Amniotic stem cell (primary cell): ENCODE measurements around the gene CACNG8.
A peak's percentile ranks its signal among the peaks of the same experiment; 100 is the strongest.

Experiments
- DNase-seq: peaks from one replicate; lab custom pipeline; 2025; lab: John Stamatoyannopoulos, UW

Gene CACNG8

GRCh38 chr19:53992815-53993214 is 30.1 kb downstream of the CACNG8 start:
- no peak for DNase-seq

- no peak for DNase-seq
Observed at GRCh38 chr19:53993448-53993847, 30.7 kb downstream of the CACNG8 start.

GRCh38 chr19:53994811-53995210 is 32.1 kb downstream of the CACNG8 start:
- no peak for DNase-seq

DNA sequence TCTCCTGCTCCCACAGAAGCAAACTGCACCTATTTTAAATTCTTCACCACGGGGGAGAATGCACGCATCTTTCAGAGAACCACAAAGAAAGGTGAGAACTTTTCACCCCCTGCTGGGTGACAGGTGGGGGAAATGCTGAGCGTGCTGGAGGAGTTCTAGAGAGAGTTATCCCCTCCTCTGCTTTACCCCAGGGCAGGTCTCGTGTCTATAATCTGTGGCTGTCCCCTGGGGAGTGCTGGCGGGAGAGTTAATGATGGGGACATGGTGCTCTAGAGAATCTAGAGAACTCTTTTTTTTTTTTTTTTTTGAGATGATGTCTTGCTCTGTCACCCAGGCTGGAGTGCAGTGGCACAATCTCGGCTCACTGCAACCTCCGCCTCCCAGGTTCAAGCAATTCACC is 35.5 kb downstream of the CACNG8 start:
- DNase-seq: no peak

DNA sequence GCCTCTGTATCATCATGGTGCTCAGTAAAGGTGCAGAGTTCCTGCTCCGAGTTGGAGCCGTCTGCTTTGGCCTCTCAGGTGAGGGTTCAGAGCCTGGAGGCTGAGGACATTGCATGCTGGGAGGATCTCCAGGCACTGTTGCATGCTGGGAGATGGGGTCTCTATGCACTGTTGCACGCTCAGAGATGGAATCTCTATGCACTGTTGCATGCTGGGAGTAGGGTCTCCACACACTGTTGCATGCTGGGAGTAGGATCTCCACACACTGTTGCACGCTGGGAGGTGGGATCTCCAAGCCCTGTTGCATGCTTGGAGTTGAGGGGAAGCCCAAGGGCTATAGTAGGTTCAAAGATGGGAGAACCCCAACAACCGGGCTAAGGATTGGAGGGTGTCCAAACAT is 37.0 kb downstream of the CACNG8 start:
- DNase-seq: no peak

DNA sequence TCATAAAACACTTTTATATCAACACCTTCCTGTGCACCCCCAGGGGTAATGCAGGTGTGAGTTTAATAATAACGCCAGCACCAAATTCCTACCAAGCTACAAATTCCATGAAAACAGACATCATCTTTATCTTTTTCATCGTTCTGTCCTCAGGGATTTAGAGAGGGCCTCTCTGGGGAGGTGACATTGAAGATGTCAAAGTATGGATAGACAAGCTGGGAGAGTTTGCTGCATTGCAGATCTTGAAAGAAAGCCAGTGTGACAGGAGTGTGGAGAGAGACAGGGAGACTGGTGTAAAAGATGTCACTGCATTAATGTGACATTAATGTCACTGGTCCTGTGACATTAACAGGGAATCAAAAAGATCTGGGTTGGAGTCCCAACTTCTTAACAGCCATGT is 38.8 kb downstream of the CACNG8 start:
- DNase-seq: no peak

DNA sequence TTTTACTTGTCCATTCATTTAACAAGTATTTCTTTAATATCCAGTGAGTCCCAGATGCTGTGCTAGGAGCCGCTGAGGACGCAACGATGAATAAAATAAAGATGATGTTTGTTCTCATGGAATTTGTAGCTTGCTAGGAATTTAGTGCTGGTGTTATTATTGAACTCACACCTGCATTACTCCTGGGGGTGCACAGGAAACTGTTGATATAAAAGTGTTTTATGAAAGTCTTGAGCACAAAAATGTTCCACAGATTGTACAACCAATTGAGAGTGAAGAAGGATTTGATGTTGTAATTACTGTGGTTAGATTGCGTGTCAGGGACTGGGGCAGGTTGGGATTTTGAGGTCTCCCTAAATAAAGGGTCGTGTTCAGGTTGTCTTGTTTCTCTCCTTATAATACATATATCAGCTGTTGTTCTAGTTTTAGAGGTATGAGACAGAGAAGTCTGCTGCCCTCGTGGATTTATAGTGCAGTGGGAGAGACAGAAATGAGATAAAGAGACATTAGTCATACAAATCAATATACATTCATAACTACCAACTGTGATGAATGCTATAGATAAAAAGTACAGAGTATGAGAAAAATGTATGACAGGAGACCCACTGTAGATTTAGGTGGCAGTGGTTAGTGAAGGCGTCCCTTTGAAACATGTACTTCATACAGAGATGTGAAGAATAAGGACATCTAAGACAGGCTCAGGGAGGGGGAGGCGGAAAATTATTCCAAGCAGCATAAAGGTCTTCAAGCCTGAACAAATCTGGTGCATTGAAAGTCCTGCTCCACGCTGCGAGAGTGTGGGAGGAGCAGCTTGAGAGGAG is 40.0 kb downstream of the CACNG8 start:
- DNase-seq: no peak

GRCh38 chr19:54009440-54009839 is 46.7 kb downstream of the CACNG8 start:
- DNase-seq: no peak

DNA sequence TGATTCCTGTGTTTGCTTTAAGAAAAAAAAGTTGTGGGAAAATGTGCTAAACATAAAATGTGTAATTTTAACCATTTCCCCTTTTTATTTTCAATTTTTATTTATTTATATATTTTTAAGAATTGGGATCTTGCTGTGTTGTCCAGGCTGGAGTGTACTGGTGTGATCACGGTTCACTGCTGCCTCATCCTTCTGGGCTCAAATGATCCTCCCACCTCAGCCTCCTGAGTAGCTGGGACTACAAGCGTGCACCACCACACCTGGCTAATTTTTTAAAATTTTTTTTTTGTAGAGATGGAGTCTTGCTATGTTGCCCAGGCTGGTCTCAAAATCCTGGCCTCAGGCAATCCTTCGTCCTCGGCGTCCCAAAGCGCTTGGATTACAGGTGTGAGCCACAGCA is 47.7 kb downstream of the CACNG8 start:
- no peak for DNase-seq

DNA sequence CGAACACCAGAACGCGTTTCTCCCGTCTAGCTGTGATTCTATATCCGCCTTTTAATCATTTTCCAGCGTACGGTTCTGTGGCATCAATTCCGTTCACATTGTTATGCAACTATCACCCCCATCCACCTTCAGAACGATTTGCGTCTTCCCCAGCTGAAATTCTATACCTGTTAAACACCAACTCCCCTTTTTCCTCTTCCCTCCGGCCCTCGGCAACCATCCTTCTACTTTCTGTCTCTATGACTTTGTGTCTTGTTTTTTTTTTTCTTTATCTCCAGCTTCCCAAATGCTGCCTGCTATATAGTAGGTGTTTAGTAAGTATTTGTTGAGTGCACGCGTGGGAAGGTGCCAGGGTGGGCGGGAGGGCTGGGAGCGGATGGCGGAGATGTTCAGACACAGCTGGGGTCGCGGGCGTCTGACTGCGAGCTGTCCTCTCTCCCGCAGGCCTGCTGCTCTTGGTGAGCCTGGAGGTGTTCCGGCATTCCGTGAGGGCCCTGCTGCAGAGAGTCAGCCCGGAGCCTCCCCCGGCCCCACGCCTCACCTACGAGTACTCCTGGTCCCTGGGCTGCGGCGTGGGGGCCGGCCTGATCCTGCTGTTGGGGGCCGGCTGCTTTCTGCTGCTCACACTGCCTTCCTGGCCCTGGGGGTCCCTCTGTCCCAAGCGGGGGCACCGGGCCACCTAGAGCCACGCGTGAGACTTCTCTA is 48.9 kb downstream of the CACNG8 start:
- no peak for DNase-seq

DNA sequence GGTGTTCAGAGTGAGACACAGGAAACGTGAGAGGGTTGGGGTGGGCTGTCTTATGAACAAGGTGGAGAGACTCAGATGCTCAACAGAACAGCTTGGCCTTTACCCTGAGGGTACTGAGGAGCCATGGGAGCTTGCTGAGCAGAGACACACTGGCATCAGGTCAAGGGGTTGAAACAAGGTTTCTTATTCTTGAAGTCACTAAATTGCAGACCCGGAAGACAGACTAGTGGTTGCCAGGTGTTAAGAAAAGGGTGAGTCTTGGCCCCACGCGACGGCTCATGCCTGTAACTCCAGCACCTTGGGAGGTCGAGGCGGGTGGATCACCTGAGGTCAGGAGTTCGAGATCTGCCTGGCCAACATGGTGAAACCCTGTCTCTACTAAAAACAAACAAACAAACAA is 51.1 kb downstream of the CACNG8 start:
- no peak for DNase-seq

DNA sequence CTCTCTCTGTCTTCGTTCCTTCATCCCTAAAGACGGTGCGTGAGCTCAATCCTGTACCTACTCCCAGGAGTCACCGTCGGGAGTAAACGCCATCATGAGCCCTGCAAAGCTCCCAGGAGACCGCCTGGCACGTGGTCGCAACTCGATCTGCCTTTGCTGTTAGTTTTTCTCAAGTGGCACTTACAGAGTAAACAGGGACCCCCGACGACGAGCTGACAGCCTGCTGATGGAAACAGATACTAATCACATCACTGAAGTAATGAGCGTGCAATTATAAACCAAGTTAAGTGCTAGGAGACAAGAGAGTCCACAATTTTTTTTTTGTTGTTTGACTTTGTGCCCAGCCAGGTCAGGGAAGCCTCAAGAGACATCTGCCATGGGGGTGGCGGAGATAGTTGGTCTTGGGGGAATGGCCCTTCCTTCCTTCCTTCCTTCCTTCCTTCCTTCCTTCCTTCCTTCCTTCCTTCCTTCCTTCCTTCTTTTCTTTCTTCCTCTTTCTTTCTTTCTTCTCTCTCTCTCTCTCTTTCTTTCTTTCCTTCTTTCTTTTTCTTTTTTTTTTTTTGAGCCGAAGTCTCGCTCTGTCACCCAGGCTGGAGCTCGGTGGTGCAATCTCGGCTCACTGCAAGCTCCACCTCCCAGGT is 52.3 kb downstream of the CACNG8 start:
- no peak for DNase-seq

DNA sequence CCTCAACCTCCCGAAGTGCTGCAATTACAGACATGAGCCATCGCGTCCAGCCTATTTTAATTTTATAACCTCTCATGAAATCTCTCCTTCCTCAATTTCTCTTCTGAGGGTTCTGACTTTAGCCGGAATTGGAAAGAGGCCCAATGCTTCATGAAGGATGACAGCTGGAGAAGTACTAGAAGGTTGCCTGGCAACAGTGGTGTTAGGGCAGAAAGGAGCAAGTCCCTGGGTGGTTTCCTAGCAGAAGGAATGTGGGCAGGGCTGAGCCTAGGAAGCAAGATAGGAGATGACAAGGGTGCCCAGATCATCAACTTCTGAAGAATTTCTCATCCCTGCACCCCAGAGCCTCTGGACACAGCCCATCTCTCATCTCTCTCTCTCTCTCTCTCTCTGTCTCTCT is 54.5 kb downstream of the CACNG8 start:
- no peak for DNase-seq

DNA sequence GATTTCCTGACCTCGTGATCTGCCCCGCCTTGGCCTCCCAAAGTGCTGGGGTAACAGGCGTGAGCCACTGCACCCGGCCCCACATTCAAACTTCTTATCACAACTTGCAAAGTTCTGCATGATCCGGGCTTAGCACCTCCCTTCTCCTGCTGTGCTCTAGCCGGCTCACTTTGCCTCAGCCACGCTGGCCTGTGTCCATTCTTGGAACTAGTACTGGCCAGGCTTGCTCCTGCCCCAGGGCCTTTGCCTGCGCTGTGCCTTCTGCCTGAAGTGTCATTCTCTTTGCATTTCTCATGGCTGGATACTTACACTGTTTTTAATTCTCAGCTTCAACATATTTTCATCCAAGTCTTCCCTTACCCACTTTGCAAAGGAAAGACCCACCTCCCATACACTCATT is 58.6 kb downstream of the CACNG8 start:
- no peak for DNase-seq

- DNase-seq: no peak
Observed at GRCh38 chr19:54021932-54022331, 59.2 kb downstream of the CACNG8 start.

DNA sequence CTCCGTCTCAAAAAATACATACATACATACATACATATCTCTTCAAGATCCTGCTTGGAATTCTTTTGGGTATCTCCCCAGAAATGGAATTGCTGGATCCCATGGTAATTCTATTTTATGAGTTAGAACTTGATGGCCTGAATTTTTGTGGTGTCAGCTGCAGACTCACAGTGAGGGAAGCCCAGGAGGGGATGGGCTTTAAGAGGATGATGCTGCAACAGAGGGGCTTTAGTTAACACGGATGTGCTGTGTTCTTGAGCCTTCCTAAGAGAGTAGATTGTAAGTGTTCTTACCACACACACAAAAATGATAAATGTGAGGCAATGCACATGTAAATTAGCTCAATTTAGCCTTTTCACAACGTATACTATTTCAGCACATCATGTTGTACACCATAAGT is 60.5 kb downstream of the CACNG8 start:
- no peak for DNase-seq

DNA sequence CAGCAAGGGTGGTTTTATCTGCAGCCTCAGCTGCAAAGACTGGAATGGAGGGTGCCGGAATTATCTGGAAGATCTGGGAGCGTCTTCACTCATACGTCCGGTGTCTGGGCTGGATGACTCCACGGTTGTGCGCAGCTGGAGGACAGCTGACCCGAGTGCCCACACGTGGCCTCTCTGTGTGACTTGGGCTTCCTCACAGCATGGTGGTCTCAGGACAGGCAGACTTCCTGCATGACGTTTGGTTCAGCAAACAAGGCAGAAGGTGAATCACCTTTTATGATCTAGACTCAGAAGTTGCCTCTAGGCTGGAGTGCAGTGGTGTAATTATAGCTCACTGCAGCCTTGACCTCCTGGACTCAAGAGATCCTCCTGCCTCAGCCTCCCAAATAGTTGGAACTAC is 61.9 kb downstream of the CACNG8 start:
- DNase-seq: no peak

DNA sequence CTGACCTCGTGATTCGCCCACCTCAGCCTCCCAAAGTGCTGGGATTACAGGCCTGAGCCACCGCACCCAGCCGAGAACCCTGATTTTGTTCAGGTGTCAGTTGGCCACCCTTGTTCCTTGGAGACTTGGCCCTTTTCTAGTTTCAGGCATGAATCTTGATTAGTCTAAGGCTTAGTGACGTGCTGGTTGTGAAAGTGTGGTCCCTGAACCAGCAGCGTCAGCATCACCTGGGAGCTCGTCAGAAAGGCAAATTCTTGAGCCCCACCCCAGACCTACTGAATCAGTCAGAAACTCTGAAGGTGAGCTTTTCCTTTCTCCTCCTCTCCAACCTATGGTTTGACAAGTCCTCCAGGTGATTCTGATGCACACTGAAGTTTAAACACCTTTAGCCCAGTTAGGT is 63.9 kb downstream of the CACNG8 start:
- no peak for DNase-seq

- DNase-seq: no peak
Observed at GRCh38 chr19:54029301-54029700, 66.6 kb downstream of the CACNG8 start.

DNA sequence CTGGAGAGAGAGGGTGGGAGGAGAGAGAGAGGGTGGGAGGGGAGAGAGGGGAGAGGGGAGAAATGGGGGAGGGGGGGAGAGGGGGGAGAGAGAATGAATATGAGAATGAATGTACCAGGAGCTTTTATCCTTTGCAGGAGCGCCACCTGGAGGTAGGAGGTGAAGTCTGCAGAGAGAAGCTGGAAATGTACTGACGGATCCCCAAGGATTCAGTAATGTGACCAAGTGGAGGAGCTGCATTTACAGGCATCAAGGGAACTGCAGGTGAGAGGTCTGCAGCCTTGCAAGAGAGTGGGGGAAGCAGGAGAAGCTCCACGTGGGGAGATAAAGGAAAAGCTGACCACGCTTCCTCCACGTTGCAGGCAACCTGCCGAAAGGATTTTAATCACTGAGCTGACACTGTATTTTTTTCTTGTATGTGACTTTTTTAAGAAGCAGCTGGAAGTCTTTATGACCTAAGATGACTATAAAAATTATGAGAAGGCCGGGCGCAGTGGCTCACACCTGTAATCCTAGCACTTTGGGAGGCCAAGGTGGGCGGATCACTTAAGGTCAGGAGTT is 67.3 kb downstream of the CACNG8 start:
- peak; percentile 32 for DNase-seq

- no peak for DNase-seq
Observed at GRCh38 chr19:54030895-54031586, 68.3 kb downstream of the CACNG8 start.
